SK-N-SH (cell line): Measurements from ENCODE around the gene PNCK. TPM values are rescaled to one million over a fixed set of nuclear protein-coding genes. Genes with fewer than 3 reads are reported as not detected.

Experiments used
- CTCF ChIA-PET: fragments of 300-600, 350-600 bp; formaldehyde crosslinking; extraction: SDS; loops from one replicate; lab custom pipeline; 2021; lab: Yijun Ruan, JAX
- POLR2A ChIA-PET: fragments of 350-600 bp; sonication (Branson Sonifier 250); formaldehyde crosslinking; extraction: SDS; loops from one replicate; lab custom pipeline; 2020; ENCODE audit warnings: antibody characterized with exemption, inconsistent platforms; lab: Yijun Ruan, JAX
- DNase-seq: peaks from one replicate; pipeline ENCODE4 v3.0.0; 2012
- H2AFZ ChIP-seq: fragments of 200-600 bp; sonication (generic); 2 replicates; pipeline ENCODE4 v1.8.1; 2016; ENCODE audit warnings: antibody characterized with exemption, mild to moderate bottlenecking, low read depth
- H3F3A ChIP-seq: fragments of 200-600 bp; sonication (generic); replicated peaks from 2 replicates; pipeline ENCODE3; 2016; ENCODE audit warnings: antibody characterized with exemption, mild to moderate bottlenecking; ENCODE audit not compliant: insufficient read depth
- H3K27ac ChIP-seq, 2 experiments: fragments of 200-500 bp in 1 of 2; fragments of 200-600 bp in 1 of 2; sonication (Bioruptor generic) in 1 of 2; sonication (generic), shearing (Covaris generic) in 1 of 2; 2 replicates each; pipeline versions ENCODE4 v1.5.1 to v1.6.1; 2014 to 2016; ENCODE audit warnings: low read depth in 2 of 2, inconsistent platforms in 1 of 2, low read length in 1 of 2, mild to moderate bottlenecking in 1 of 2, mixed read lengths in 1 of 2
- H3K27me3 ChIP-seq: fragments of 200-600 bp; sonication (generic), shearing (Covaris generic); 2 replicates; pipeline ENCODE4 v1.6.1; 2016; ENCODE audit warnings: mixed run types; ENCODE audit not compliant: insufficient read depth
- H3K36me3 ChIP-seq, 2 experiments: fragments of 200-500 bp in 1 of 2; fragments of 200-600 bp in 1 of 2; sonication (Bioruptor generic) in 1 of 2; sonication (generic) in 1 of 2; replicated peaks in 1 of 2; 2 replicates each; pipeline versions ENCODE3 to v1.5.1; 2014 to 2016; ENCODE audit warnings: low read length in 1 of 2, mild to moderate bottlenecking in 1 of 2; ENCODE audit not compliant: insufficient read depth in 2 of 2, control insufficient read depth in 1 of 2
- H3K4me1 ChIP-seq, 2 experiments: fragments of 200-500 bp in 1 of 2; fragments of 200-600 bp in 1 of 2; sonication (Bioruptor generic) in 1 of 2; sonication (generic), shearing (Covaris generic) in 1 of 2; 2 replicates each; pipeline versions ENCODE4 v1.5.1 to v1.6.1; 2014 to 2016; ENCODE audit warnings: low read depth in 1 of 2, low read length in 1 of 2, mixed run types in 1 of 2; ENCODE audit not compliant: insufficient read depth in 2 of 2, control insufficient read depth in 1 of 2
- H3K4me2 ChIP-seq: fragments of 200-600 bp; sonication (generic), shearing (Covaris generic); 2 replicates; pipeline ENCODE4 v1.6.1; 2017; ENCODE audit warnings: mixed run types
- H3K4me3 ChIP-seq, 2 experiments: fragments of 200-500 bp in 1 of 2; fragments of 200-600 bp in 1 of 2; sonication (Bioruptor generic) in 1 of 2; sonication (generic), shearing (Covaris generic) in 1 of 2; 2 replicates each; pipeline versions ENCODE4 v1.5.1 to v1.8.1; 2014 to 2016; ENCODE audit warnings: low read depth in 2 of 2, inconsistent platforms in 1 of 2, low read length in 1 of 2, mild to moderate bottlenecking in 1 of 2, mixed read lengths in 1 of 2, moderate library complexity in 1 of 2
- H3K79me2 ChIP-seq: fragments of 200-600 bp; sonication (generic); 2 replicates; pipeline ENCODE4 v1.8.1; 2017; ENCODE audit warnings: mild to moderate bottlenecking; ENCODE audit not compliant: insufficient read depth
- H3K9ac ChIP-seq: fragments of 200-600 bp; sonication (generic); 2 replicates; pipeline ENCODE4 v1.6.1; 2017; ENCODE audit warnings: mixed run types
- H3K9me2 ChIP-seq: fragments of 200-600 bp; sonication (generic); 2 replicates; pipeline ENCODE4 v1.6.1; 2017; ENCODE audit warnings: mixed run types
- H3K9me3 ChIP-seq: fragments of 200-600 bp; sonication (generic); 2 replicates; pipeline ENCODE4 v1.6.1; 2017; ENCODE audit warnings: mixed run types, mild to moderate bottlenecking, moderate library complexity
- H4K20me1 ChIP-seq: fragments of 200-600 bp; sonication (generic); 2 replicates; pipeline ENCODE4 v1.6.1; 2017; ENCODE audit warnings: mild to moderate bottlenecking, mixed run types; ENCODE audit not compliant: insufficient read depth
- CHD2 ChIP-seq: fragments of 150-350 bp; IDR thresholded peaks from 2 replicates; pipeline ENCODE4 v1.6.1; 2018; ENCODE audit warnings: low read length; ENCODE audit not compliant: partially characterized antibody
- FOXM1 ChIP-seq: IDR thresholded peaks from 2 replicates; pipeline ENCODE4 v1.4.0; 2012; ENCODE audit warnings: low read depth, mild to moderate bottlenecking
- GATA2 ChIP-seq: sonication (generic); formaldehyde crosslinking; IDR thresholded peaks from 2 replicates; pipeline ENCODE4 v1.5.0; 2020; ENCODE audit warnings: mild to moderate bottlenecking, missing genetic modification reagents
- JUND ChIP-seq: IDR thresholded peaks from 2 replicates; pipeline ENCODE4 v1.4.0; 2012
- MXI1 ChIP-seq: IDR thresholded peaks from 2 replicates; pipeline ENCODE4 v1.6.1; 2012; ENCODE audit warnings: mild to moderate bottlenecking, low read depth, low read length, improper control_type of control experiment
- PBX3 ChIP-seq: IDR thresholded peaks from 2 replicates; pipeline ENCODE4; 2012
- POLR2AphosphoS5 ChIP-seq: IDR thresholded peaks from 2 replicates; pipeline ENCODE4 v1.6.1; 2012; ENCODE audit warnings: low read depth, low read length
- RAD21 ChIP-seq: IDR thresholded peaks from 2 replicates; pipeline ENCODE4 v1.6.1; 2012; ENCODE audit warnings: mild to moderate bottlenecking, low read length
- SIN3A ChIP-seq: IDR thresholded peaks from 2 replicates; pipeline ENCODE4 v1.6.1; 2012; ENCODE audit warnings: low read depth, mild to moderate bottlenecking, low read length, moderate library complexity, borderline replicate concordance
- TEAD4 ChIP-seq: IDR thresholded peaks from 2 replicates; pipeline ENCODE4 v1.4.0; 2012; ENCODE audit warnings: mild to moderate bottlenecking, borderline replicate concordance; ENCODE audit not compliant: insufficient read depth
- USF2 ChIP-seq: fragments of 150-350 bp; IDR thresholded peaks from 2 replicates; pipeline ENCODE4 v1.6.1; 2017; ENCODE audit warnings: antibody characterized with exemption, low read length, low read depth, borderline replicate concordance
- WGBS: methylation state at CpG from one replicate; pipeline ENCODE4 v1.1.6; 2017; ENCODE audit warnings: low lambda C conversion rate; 5-methylcytosine and 5-hydroxymethylcytosine counted together
- polyA plus RNA-seq, 3 experiments: library from polyadenylated mRNA; depleted of rRNA; stranded (reverse); fragments of >200 nt; gene quantifications; 2 replicates each; pipeline ENCODE4 v1.2.3, GENCODE V29; 2012
- TF ChIP-seq, protein P1 (sequence below): IDR thresholded peaks from 2 replicates; pipeline ENCODE4 v1.4.0; 2012; ENCODE audit warnings: low read depth, borderline replicate concordance
- TF ChIP-seq, protein P2 (sequence below): IDR thresholded peaks from 2 replicates; pipeline ENCODE4 v1.4.0; 2012; ENCODE audit warnings: low read depth, borderline replicate concordance
- TF ChIP-seq, protein P3 (sequence below): fragments of 150-350 bp; IDR thresholded peaks from 2 replicates; pipeline ENCODE4 v1.6.1; 2016; ENCODE audit warnings: mild to moderate bottlenecking, low read depth, low read length

The PNCK gene
- polyA plus RNA-seq, 1 of the 3 experiments (the other 2 are of a cell fraction) = 1.2 TPM

DNA sequence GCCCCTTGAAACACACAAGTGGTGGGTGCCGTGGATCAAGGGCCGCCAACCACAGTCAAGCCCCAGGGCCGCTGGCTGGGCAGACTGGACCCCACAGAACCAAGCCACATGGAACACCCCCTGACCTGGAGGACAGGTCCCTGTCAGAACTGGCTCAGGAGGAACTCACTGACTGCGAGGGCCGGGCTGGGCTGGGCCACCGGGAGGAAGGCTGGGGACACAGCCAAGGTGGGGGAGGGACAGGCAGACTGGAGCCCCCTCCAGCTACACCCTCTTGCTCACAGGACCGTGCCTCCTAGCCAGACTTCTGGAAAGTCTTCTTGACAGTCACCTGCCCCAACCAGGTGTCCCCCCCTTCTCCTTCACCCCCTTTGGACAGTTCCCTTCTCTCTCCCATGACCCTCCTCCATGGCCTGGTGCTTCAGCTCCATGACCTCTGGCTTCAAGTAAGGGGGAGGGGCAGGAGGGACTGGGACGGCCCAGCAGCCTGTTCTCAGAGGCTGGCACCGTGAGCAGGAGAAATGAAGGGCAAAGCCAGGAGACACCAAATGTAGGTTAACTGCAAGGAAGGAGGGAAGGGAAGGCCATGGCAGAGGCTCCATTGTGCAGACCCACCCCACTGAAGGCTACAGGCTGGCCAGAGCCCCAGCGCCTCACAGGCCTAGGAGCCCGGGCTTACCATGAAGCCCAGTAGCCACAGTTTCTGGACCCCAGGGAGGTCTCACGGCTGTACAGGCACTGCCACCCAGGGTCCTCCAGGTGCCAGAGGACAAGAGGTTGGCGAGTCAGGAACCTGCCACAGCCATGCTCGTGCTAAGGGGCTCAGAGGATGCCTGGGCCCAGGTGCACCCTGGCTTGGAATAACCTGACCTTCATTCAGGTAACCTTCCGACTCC, 49.2 kb downstream of the PNCK start (continued):
- TF ChIP-seq POLR2AphosphoS5 (no peak), MXI1 (no peak), USF2 (no peak)
- TF ChIP-seq, protein P1, sequence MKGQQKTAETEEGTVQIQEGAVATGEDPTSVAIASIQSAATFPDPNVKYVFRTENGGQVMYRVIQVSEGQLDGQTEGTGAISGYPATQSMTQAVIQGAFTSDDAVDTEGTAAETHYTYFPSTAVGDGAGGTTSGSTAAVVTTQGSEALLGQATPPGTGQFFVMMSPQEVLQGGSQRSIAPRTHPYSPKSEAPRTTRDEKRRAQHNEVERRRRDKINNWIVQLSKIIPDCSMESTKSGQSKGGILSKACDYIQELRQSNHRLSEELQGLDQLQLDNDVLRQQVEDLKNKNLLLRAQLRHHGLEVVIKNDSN = no peak
- TF ChIP-seq, protein P2, sequence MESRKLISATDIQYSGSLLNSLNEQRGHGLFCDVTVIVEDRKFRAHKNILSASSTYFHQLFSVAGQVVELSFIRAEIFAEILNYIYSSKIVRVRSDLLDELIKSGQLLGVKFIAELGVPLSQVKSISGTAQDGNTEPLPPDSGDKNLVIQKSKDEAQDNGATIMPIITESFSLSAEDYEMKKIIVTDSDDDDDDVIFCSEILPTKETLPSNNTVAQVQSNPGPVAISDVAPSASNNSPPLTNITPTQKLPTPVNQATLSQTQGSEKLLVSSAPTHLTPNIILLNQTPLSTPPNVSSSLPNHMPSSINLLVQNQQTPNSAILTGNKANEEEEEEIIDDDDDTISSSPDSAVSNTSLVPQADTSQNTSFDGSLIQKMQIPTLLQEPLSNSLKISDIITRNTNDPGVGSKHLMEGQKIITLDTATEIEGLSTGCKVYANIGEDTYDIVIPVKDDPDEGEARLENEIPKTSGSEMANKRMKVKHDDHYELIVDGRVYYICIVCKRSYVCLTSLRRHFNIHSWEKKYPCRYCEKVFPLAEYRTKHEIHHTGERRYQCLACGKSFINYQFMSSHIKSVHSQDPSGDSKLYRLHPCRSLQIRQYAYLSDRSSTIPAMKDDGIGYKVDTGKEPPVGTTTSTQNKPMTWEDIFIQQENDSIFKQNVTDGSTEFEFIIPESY = no peak
- TF ChIP-seq, all 33 proteins: peak for 0

GRCh38 chrX:153623310-153624029, 50.1 kb downstream of the PNCK start:
- H3K27me3 ChIP-seq = peaks cover 61% of the 10 kb centered on the region
- H3K4me2 ChIP-seq = no peak overlapping the region
- H4K20me1 ChIP-seq = no peaks in the 10 kb centered on the region
- 24% methylated on average over 5 of the region's 16 CpGs for WGBS
- no peak overlapping the region for H3K27ac ChIP-seq
- no peak overlapping the region for H3K9ac ChIP-seq
- TF ChIP-seq GATA2 = no peak
- TF ChIP-seq FOXM1 = no peak
- no peak for TF ChIP-seq MXI1
- TF ChIP-seq, protein P3, sequence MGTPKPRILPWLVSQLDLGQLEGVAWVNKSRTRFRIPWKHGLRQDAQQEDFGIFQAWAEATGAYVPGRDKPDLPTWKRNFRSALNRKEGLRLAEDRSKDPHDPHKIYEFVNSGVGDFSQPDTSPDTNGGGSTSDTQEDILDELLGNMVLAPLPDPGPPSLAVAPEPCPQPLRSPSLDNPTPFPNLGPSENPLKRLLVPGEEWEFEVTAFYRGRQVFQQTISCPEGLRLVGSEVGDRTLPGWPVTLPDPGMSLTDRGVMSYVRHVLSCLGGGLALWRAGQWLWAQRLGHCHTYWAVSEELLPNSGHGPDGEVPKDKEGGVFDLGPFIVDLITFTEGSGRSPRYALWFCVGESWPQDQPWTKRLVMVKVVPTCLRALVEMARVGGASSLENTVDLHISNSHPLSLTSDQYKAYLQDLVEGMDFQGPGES = no peak
- TF ChIP-seq RAD21 = no peak
- TF ChIP-seq, protein P2 = no peak
- no peak for TF ChIP-seq PBX3
- TF ChIP-seq JUND = no peak
- TF ChIP-seq SIN3A = no peak
- TF ChIP-seq, protein P1 = no peak
- no peak for TF ChIP-seq CHD2
- no peak for TF ChIP-seq TEAD4
- no peaks in the 10 kb centered on the region; a peak in 1 of 4 replicates for H3K4me1 ChIP-seq
- CTCF ChIA-PET = interaction anchor here (1.1 to 2.3 kb wide), 4 partner anchors 12 to 69 kb away, joined by 3 to 8 read pairs (median 5); no protein-coding TSS in a partner anchor
- POLR2A ChIA-PET = no interaction called here
- no peaks in the 10 kb centered on the region for H3K9me3 ChIP-seq
- no peak overlapping the region for H2AFZ ChIP-seq
- no peaks in the 10 kb centered on the region for H3F3A ChIP-seq
- no peaks in the 10 kb centered on the region for H3K79me2 ChIP-seq
- no peak for DNase-seq
- H3K9me2 ChIP-seq = no peaks in the 10 kb centered on the region
- no peak overlapping the region for H3K4me3 ChIP-seq
- H3K36me3 ChIP-seq = no peaks in the 10 kb centered on the region
